ENCODE data around the gene DGKB.

DNA sequence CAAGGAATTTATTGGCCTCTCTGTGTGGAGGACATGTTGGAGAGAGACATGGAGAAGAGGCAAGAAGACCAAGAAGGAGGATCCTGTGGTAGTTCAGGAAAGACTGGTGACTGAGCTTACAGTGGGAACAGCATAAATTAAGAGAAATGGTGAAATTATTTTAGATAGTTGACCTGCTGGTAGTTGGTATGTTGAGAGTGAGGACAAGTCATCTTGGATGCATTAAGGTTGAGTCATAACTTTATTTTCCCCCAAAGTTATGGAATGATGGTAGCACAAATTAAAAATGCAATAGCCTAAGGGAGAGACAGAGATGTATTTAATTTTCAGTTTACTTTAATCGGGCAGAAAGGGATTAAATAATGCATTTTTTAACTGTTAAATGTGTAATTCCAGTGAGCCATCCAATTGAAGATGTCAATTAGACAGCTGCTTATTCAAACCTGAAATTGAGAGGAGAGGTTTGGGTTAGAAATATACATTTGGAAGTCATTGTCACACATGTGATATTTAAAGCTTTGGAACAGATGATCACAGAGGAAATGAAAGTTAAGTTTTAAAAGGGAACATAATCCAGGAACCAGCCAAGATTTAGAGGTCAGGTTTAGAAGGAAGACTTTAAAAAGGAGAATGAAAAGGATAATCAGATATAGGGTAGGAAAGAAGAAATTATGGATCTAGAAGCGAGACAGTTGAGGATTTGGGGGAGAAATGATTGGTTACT, 80.6 kb downstream of the DGKB start:
- no peak for TF ChIP-seq EZH2 (optimal IDR thresholded peaks at IDR 0.05; ENCODE audit: low read depth, low read length)
- TF ChIP-seq, protein P1, sequence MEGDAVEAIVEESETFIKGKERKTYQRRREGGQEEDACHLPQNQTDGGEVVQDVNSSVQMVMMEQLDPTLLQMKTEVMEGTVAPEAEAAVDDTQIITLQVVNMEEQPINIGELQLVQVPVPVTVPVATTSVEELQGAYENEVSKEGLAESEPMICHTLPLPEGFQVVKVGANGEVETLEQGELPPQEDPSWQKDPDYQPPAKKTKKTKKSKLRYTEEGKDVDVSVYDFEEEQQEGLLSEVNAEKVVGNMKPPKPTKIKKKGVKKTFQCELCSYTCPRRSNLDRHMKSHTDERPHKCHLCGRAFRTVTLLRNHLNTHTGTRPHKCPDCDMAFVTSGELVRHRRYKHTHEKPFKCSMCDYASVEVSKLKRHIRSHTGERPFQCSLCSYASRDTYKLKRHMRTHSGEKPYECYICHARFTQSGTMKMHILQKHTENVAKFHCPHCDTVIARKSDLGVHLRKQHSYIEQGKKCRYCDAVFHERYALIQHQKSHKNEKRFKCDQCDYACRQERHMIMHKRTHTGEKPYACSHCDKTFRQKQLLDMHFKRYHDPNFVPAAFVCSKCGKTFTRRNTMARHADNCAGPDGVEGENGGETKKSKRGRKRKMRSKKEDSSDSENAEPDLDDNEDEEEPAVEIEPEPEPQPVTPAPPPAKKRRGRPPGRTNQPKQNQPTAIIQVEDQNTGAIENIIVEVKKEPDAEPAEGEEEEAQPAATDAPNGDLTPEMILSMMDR (IDR thresholded peaks at IDR 0.05; ENCODE audit: low read length) = no peak

Measured in MM.1S (cell line).